Chondrocyte (in vitro differentiated cells): ENCODE results near the gene FOXO3. TPM values are rescaled to one million over a fixed set of nuclear protein-coding genes. Genes with fewer than 3 reads are reported as not detected.

ENCODE experiments used
- DNase-seq: peaks from one replicate; pipeline ENCODE4 v3.0.0; 2021; ENCODE audit warnings: mixed read lengths, low spot score
- H3K27ac Mint-ChIP-seq: one replicate; pipeline ENCODE4 v1.8.0; 2021; ENCODE audit warnings: mild to moderate bottlenecking, moderate library complexity, mixed read lengths; ENCODE audit not compliant: unreplicated experiment
- H3K27me3 Mint-ChIP-seq: 2 replicates; pipeline ENCODE4 v1.8.0; 2021; ENCODE audit warnings: low read depth, mixed read lengths
- H3K36me3 Mint-ChIP-seq: 2 replicates; pipeline ENCODE4 v1.8.0; 2021; ENCODE audit warnings: low read depth, mixed read lengths
- H3K4me1 Mint-ChIP-seq: 2 replicates; pipeline ENCODE4 v1.8.0; 2021; ENCODE audit warnings: low read depth, mild to moderate bottlenecking, mixed read lengths
- H3K4me3 Mint-ChIP-seq: one replicate; pipeline ENCODE4 v1.8.0; 2021; ENCODE audit warnings: mild to moderate bottlenecking, moderate library complexity, mixed read lengths; ENCODE audit not compliant: unreplicated experiment
- H3K9me3 Mint-ChIP-seq: 2 replicates; pipeline ENCODE4 v1.8.0; 2021; ENCODE audit warnings: low read depth, mixed read lengths
- CTCF ChIP-seq: fragments of 200-600 bp; sonication (generic); IDR thresholded peaks from 2 replicates; pipeline ENCODE4 v1.5.0; 2021; ENCODE audit warnings: antibody characterized with exemption, mild to moderate bottlenecking, moderate library complexity
- total RNA-seq: library from RNA; stranded (reverse); gene quantifications from 3 replicates; pipeline ENCODE4 v1.2.1, GENCODE V29; 2021

The FOXO3 gene
- total RNA-seq, 1 donor from 2014 or later, result 45.0 TPM

- H3K36me3 Mint-ChIP-seq, result peaks cover 8% of the 10 kb centered on the region
- no peaks in the 10 kb centered on the region for H3K27me3 Mint-ChIP-seq
- no peak overlapping the region for H3K27ac Mint-ChIP-seq
- DNase-seq, result no peak
- peaks cover 14% of the 10 kb centered on the region for H3K9me3 Mint-ChIP-seq
- no peak for TF ChIP-seq CTCF
- H3K4me1 Mint-ChIP-seq, result peaks cover 14% of the 10 kb centered on the region
- no peak overlapping the region for H3K4me3 Mint-ChIP-seq
Measured at GRCh38 chr6:108706649-108707048, 145.9 kb downstream of the FOXO3 start.

GRCh38 chr6:108707328-108707976 is 146.7 kb downstream of the FOXO3 start:
- Mint-ChIP-seq H3K36me3 (peaks cover 4% of the 10 kb centered on the region), H3K27me3 (no peaks in the 10 kb centered on the region), H3K4me3 (no peak overlapping the region), H3K9me3 (peaks cover 7% of the 10 kb centered on the region), H3K4me1 (peaks cover 14% of the 10 kb centered on the region), H3K27ac (no peak overlapping the region)
- no peak for DNase-seq
- no peak for TF ChIP-seq CTCF

GRCh38 chr6:108710030-108710429 is 149.3 kb downstream of the FOXO3 start:
- no peaks in the 10 kb centered on the region for H3K36me3 Mint-ChIP-seq
- DNase-seq, result no peak
- H3K9me3 Mint-ChIP-seq, result no peaks in the 10 kb centered on the region
- H3K27me3 Mint-ChIP-seq, result no peaks in the 10 kb centered on the region
- H3K4me1 Mint-ChIP-seq, result peaks cover 28% of the 10 kb centered on the region
- no peak overlapping the region for H3K4me3 Mint-ChIP-seq
- H3K27ac Mint-ChIP-seq, result no peak overlapping the region
- TF ChIP-seq CTCF, result no peak

- Mint-ChIP-seq H3K4me1 (peaks cover 28% of the 10 kb centered on the region), H3K9me3 (no peaks in the 10 kb centered on the region), H3K36me3 (no peaks in the 10 kb centered on the region), H3K4me3 (no peak overlapping the region), H3K27me3 (no peaks in the 10 kb centered on the region), H3K27ac (no peak overlapping the region)
- no peak for TF ChIP-seq CTCF
- DNase-seq, result no peak
Measured at GRCh38 chr6:108710551-108710950, 149.8 kb downstream of the FOXO3 start.

GRCh38 chr6:108711071-108711470 is 150.4 kb downstream of the FOXO3 start:
- Mint-ChIP-seq H3K27ac (no peak overlapping the region), H3K27me3 (no peaks in the 10 kb centered on the region), H3K36me3 (no peaks in the 10 kb centered on the region), H3K9me3 (no peaks in the 10 kb centered on the region), H3K4me3 (no peak overlapping the region), H3K4me1 (peaks cover 28% of the 10 kb centered on the region)
- no peak for TF ChIP-seq CTCF
- no peak for DNase-seq
